ENCODE data around the gene RPL5.

RPL5 gene

DNA sequence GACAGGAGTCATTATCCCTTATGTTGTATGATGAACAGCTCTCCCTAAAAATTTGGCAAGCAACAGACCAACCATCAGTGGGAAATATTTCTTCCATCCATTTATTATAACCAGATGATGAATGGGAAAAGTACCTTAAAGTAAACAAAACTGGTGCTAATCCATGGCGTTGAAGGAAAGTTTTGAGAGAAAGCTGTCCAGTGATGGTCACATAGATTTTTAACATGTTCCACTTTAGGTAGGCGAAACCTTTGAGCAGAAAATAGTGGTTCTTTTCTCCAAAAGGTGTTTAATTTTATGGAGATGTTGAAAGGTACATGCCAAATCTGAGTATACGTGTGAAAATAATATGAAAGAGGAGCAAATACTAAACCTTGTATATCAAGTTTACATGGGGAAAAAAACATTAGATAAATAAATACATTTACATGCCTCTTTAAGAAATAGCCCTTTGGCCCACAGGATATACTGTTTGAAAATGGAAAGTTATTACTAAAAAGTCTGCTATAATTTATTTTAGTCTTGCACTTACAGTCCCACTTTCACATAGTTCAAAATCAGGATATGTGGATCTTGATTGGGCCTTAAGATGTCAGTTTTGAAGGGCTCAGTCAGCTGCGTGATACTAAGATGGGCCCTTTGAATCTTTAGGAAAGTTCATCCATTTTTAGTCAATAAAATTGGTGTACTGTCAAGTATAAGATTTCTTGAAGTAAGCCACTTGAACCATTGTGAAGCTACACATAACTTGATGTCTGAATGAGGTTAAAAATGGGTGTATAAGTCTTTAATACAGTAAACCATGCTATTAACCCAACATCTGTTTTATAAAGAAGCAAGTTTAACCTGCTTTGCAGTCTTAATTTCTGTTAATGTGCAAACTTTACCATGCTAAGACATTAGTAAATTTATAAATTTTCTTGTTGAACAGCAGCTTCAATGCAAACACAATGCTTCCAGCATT, 10.5 kb downstream of the RPL5 start:
- Histone ChIP-seq H3K27ac (ENCODE audit: low read depth, low read length, severe bottlenecking) (no peak overlapping the region), H3K36me3 (ENCODE audit: control insufficient read depth, insufficient read depth, low read length) (peaks cover 71% of the 10 kb centered on the region)
- WGBS, 2 experiments (ENCODE audit: insufficient coverage in 2 of 2) = 94 to 100% methylated on average over 2 of the region's 4 CpGs

DNA sequence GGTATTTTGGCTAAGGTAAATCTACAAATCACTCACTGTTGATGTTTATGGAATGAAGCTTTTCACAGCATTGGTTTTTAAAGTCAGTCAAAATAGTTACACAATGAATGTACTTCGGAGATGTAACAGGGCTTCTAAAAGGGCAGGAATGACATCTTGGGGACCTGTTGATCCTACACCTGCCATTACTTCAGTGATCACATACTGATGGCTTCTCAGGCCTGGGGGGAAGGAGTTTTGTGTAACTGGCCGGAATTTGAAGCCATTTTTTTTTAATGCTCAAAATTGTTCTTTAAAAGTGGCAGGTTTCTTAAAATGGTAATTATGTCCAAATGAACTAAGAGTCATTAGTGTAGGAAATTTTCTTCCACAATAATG, 11.2 kb downstream of the RPL5 start:
- Histone ChIP-seq H3K36me3 (ENCODE audit: control insufficient read depth, insufficient read depth, low read length) (peaks cover 65% of the 10 kb centered on the region), H3K9me3 (ENCODE audit: control insufficient read depth, low read length) (no peaks in the 10 kb centered on the region), H3K4me3 (ENCODE audit: extremely low read depth, insufficient read depth, low read length, poor library complexity, severe bottlenecking) (no peak overlapping the region), H3K27ac (ENCODE audit: low read depth, low read length, severe bottlenecking) (no peak overlapping the region), H3K4me1 (ENCODE audit: control insufficient read depth, insufficient read depth, low read length, poor library complexity, severe bottlenecking) (no peaks in the 10 kb centered on the region)
- 100% methylated on average over 1 of the region's 2 CpGs; no CpG with 5 or more reads in 1 of the 2 experiments for WGBS, 2 experiments (ENCODE audit: insufficient coverage in 2 of 2)

More for the DNA sequence above, 10.5 kb downstream of the RPL5 start:
- no peaks in the 10 kb centered on the region for H3K9me3 ChIP-seq (ENCODE audit: control insufficient read depth, low read length)
- H3K4me3 ChIP-seq (ENCODE audit: extremely low read depth, insufficient read depth, low read length, poor library complexity, severe bottlenecking) = no peak overlapping the region
- H3K4me1 ChIP-seq (ENCODE audit: control insufficient read depth, insufficient read depth, low read length, poor library complexity, severe bottlenecking) = no peaks in the 10 kb centered on the region

DNA sequence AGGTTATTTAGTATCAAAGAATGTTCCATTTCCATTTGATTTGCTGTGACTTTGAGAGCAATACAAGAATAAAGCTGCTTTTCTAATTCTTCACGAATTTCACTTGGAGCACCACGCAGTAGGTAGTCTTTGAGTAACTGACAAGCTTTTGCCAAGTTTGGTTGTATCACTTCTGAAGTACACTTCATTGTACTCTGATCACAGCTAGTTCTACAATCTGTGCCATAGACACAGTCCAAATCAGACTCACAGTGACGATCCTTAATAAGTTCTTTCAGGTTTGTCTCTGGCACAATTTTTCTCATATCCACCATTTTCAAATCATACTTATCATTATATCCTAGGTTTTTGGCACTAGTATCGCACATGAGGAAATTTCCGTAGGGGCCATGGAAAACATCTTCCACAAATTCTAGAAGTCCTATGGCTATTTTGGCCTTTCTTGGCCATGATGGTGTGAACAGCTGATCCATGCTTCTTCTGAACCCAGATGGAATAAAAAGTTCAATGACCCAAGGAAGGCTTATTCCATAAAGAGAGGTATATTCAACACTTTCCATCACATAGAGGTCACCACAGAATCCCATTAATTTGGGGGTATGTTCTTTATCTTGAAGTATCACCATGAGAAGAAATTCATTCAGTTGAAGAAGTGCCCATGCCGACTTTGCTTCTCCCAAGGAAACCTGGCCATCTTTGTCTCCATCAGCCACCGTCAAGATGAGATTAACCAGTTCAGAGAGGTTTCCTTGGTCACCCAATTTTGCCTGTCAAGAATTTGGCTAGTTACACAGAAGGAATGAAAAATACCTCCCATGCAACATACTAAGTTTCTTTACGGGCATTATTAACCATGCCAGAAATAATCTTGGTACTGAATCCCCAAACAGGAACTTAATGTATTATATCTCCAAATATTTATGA, 11.9 kb downstream of the RPL5 start:
- no peaks in the 10 kb centered on the region for H3K9me3 ChIP-seq (ENCODE audit: control insufficient read depth, low read length)
- no peaks in the 10 kb centered on the region for H3K4me1 ChIP-seq (ENCODE audit: control insufficient read depth, insufficient read depth, low read length, poor library complexity, severe bottlenecking)

DNA sequence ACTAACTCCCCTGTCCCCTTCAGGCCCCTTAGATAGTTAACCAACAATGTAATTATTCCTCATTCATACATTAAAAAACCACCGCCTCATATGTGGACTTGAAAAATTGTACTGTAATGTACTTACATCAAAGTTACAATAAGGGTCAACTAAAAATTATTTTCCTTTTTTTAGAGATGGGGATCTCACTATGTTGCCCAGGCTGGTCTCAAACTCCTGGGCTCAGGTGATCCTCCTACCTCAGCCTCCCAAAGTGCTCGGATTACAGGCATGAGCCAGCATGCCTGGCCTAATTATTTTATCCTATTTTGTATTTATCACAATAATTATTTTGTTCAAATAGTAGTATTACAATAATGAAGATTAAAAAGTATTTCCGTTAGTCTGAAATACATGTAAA, 12.6 kb downstream of the RPL5 start:
- Histone ChIP-seq H3K4me1 (ENCODE audit: control insufficient read depth, insufficient read depth, low read length, poor library complexity, severe bottlenecking) (no peaks in the 10 kb centered on the region), H3K9me3 (ENCODE audit: control insufficient read depth, low read length) (no peaks in the 10 kb centered on the region), H3K27ac (ENCODE audit: low read depth, low read length, severe bottlenecking) (no peak overlapping the region), H3K36me3 (ENCODE audit: control insufficient read depth, insufficient read depth, low read length) (peaks cover 51% of the 10 kb centered on the region), H3K4me3 (ENCODE audit: extremely low read depth, insufficient read depth, low read length, poor library complexity, severe bottlenecking) (no peak overlapping the region)
- WGBS, 2 experiments (ENCODE audit: insufficient coverage in 2 of 2) = no CpG with 5 or more reads among the region's 3 CpGs

More for the DNA sequence above, 11.9 kb downstream of the RPL5 start:
- H3K27ac ChIP-seq (ENCODE audit: low read depth, low read length, severe bottlenecking) = no peak overlapping the region
- no peak overlapping the region for H3K4me3 ChIP-seq (ENCODE audit: extremely low read depth, insufficient read depth, low read length, poor library complexity, severe bottlenecking)
- 97% methylated on average over 7 of the region's 8 CpGs for WGBS, 2 experiments (ENCODE audit: insufficient coverage in 2 of 2)
- peaks cover 59% of the 10 kb centered on the region for H3K36me3 ChIP-seq (ENCODE audit: control insufficient read depth, insufficient read depth, low read length)

DNA sequence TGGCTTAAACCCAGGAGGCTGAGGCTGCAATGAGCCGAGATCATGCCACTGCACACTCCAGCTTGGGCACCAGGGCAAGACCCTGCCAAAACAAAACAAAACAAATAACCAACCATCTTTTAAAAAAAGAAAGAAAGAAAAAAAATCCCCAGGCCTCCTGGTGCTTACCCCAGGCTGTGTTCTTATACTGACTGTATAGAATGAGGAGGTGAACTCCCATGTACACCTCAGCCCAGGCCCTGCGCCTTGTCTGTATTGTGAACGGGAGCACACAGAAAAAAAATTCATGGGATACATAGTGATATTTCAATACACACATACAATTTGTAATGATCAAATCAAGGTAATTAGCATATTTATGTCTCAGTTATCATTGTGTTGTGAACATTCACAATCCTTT, 14.1 kb downstream of the RPL5 start:
- no peak overlapping the region for H3K27ac ChIP-seq (ENCODE audit: low read depth, low read length, severe bottlenecking)
- H3K36me3 ChIP-seq (ENCODE audit: control insufficient read depth, insufficient read depth, low read length) = peaks cover 36% of the 10 kb centered on the region
- no peaks in the 10 kb centered on the region for H3K4me1 ChIP-seq (ENCODE audit: control insufficient read depth, insufficient read depth, low read length, poor library complexity, severe bottlenecking)
- H3K4me3 ChIP-seq (ENCODE audit: extremely low read depth, insufficient read depth, low read length, poor library complexity, severe bottlenecking) = no peak overlapping the region
- no CpG with 5 or more reads among the region's 3 CpGs for WGBS, 2 experiments (ENCODE audit: insufficient coverage in 2 of 2)
- H3K9me3 ChIP-seq (ENCODE audit: control insufficient read depth, low read length) = no peaks in the 10 kb centered on the region

DNA sequence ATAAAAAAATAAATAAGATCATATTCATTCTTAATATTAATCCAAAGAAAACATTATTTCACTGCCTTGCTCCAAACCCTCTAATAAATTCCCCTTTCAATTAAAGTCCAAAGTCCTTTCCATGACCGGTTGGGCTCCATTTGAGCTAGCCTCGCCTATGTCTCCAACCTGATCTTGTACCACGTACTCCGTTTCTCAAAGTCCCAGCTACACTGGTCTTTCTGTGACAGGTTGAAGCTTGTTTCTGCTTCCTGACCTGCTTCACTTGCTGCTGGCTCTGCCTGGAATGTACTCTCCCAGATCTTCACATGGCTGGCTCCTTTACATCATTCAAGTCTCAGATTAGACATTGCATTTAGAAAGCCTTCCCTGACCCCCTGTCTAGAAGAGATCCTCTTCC, 16.4 kb downstream of the RPL5 start:
- H3K27ac ChIP-seq (ENCODE audit: low read depth, low read length, severe bottlenecking) = no peak overlapping the region
- H3K36me3 ChIP-seq (ENCODE audit: control insufficient read depth, insufficient read depth, low read length) = peaks cover 13% of the 10 kb centered on the region
- H3K9me3 ChIP-seq (ENCODE audit: control insufficient read depth, low read length) = no peaks in the 10 kb centered on the region
- no peaks in the 10 kb centered on the region for H3K4me1 ChIP-seq (ENCODE audit: control insufficient read depth, insufficient read depth, low read length, poor library complexity, severe bottlenecking)
- WGBS, 2 experiments (ENCODE audit: insufficient coverage in 2 of 2) = 80 to 92% methylated on average over 3 to 4 of the region's 4 CpGs
- no peak overlapping the region for H3K4me3 ChIP-seq (ENCODE audit: extremely low read depth, insufficient read depth, low read length, poor library complexity, severe bottlenecking)

DNA sequence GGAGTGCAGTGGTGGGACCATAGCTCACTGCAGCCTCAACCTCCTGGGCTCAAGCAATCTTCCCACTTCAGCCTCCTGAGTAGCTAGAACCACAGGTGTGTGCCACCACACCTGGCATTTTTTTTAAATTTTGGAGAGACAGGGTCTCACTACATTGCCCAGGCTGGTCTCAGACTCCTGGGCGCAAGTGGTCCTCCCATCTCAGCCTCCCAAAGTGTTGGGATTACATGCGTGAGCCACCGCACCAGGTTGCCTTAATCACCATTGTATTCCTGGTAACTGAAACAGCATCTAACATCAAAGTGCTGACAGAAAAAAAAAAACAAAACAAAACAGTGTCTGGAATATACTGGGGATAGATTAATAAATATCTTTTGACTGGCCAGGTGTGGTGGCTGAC, 18.2 kb downstream of the RPL5 start:
- H3K9me3 ChIP-seq (ENCODE audit: control insufficient read depth, low read length) = no peaks in the 10 kb centered on the region
- H3K27ac ChIP-seq (ENCODE audit: low read depth, low read length, severe bottlenecking) = no peak overlapping the region
- no peaks in the 10 kb centered on the region for H3K36me3 ChIP-seq (ENCODE audit: control insufficient read depth, insufficient read depth, low read length)
- no peaks in the 10 kb centered on the region for H3K4me1 ChIP-seq (ENCODE audit: control insufficient read depth, insufficient read depth, low read length, poor library complexity, severe bottlenecking)
- WGBS, 2 experiments (ENCODE audit: insufficient coverage in 2 of 2) = 85 to 100% methylated on average over 2 to 3 of the region's 3 CpGs
- no peak overlapping the region for H3K4me3 ChIP-seq (ENCODE audit: extremely low read depth, insufficient read depth, low read length, poor library complexity, severe bottlenecking)

DNA sequence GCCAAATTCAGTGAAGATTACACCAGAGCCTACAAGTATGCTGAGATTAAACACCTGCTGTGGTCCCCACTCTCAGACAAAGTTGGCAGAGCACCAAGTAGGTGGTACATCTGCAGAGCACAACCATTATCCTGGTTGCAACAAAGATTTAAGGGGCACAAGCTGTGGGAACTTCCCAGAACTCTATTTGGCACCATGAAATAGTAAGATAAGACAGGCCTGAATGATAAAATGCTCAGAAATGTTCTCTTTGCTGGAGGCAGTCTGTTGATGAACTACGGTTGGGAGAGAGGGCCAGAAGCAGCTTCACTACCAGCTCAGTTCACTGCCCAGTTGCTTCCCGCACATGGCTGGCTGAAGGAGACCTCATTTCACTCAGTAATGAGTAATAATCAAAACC, 19.9 kb downstream of the RPL5 start:
- Histone ChIP-seq H3K36me3 (ENCODE audit: control insufficient read depth, insufficient read depth, low read length) (no peaks in the 10 kb centered on the region), H3K27ac (ENCODE audit: low read depth, low read length, severe bottlenecking) (no peak overlapping the region), H3K4me3 (ENCODE audit: extremely low read depth, insufficient read depth, low read length, poor library complexity, severe bottlenecking) (no peak overlapping the region), H3K4me1 (ENCODE audit: control insufficient read depth, insufficient read depth, low read length, poor library complexity, severe bottlenecking) (no peaks in the 10 kb centered on the region), H3K9me3 (ENCODE audit: control insufficient read depth, low read length) (no peaks in the 10 kb centered on the region)
- WGBS, 2 experiments (ENCODE audit: insufficient coverage in 2 of 2) = 100% methylated on average over 1 of the region's 2 CpGs

DNA sequence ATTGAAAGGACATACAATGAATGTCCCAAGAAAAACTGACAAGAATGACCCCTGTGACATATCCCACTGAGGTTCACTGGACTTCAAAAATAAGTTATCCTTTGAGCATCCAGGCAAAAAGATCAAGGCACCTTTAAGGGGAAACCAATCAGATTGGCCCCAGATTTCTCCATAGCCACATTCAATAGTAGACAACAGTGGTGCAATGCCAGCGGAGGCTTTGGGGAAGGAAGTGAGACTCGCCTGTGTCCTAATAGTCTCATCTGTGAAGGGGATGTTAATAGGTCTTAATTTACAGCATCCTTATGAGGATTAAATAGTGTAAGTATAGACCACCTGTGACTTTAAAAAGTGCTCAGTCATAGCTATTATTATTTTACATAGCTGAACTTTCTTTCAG, 21.5 kb downstream of the RPL5 start:
- H3K4me1 ChIP-seq (ENCODE audit: control insufficient read depth, insufficient read depth, low read length, poor library complexity, severe bottlenecking) = no peaks in the 10 kb centered on the region
- H3K4me3 ChIP-seq (ENCODE audit: extremely low read depth, insufficient read depth, low read length, poor library complexity, severe bottlenecking) = no peak overlapping the region
- WGBS, 2 experiments (ENCODE audit: insufficient coverage in 2 of 2) = no CpG with 5 or more reads among the region's 2 CpGs
- no peak overlapping the region for H3K27ac ChIP-seq (ENCODE audit: low read depth, low read length, severe bottlenecking)
- no peaks in the 10 kb centered on the region for H3K9me3 ChIP-seq (ENCODE audit: control insufficient read depth, low read length)
- H3K36me3 ChIP-seq (ENCODE audit: control insufficient read depth, insufficient read depth, low read length) = no peaks in the 10 kb centered on the region

DNA sequence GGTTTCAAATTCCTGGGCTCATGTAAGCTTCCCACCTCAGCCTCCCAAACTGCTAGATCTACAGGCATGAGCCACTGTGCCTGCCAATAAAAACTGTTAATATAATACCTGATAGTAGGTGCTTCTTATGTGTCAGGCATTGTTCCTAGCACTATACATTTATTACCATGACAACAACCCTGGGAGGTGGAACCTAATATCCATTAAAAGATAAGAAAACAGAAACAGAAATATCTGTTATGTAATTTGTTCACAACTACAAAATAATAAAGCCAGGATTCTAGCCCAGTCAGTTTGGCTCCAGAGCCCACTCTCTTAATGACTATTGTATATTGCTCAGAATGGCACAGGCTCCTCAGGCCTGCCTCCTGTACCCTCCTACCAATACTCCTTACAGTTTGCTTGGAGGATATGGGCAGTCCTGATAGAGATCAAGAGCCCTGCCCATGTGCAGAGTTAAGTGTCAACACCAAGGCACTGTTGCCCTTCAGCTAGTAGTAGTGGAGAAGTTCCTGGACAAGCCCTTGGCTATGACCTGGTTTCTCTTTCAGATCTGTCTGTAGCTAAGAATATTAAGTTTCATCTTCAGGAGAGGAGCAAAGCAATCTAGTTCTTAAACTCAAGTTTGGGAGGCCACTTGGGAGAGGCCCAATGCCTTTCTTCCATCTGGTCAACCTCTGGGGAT, 22.4 kb downstream of the RPL5 start:
- no peak overlapping the region for H3K27ac ChIP-seq (ENCODE audit: low read depth, low read length, severe bottlenecking)
- H3K4me3 ChIP-seq (ENCODE audit: extremely low read depth, insufficient read depth, low read length, poor library complexity, severe bottlenecking) = no peak overlapping the region
- no peaks in the 10 kb centered on the region for H3K4me1 ChIP-seq (ENCODE audit: control insufficient read depth, insufficient read depth, low read length, poor library complexity, severe bottlenecking)
- no peaks in the 10 kb centered on the region for H3K36me3 ChIP-seq (ENCODE audit: control insufficient read depth, insufficient read depth, low read length)
- H3K9me3 ChIP-seq (ENCODE audit: control insufficient read depth, low read length) = no peaks in the 10 kb centered on the region
